NCI-H1930 (cell line): ENCODE measurements around the gene SAMD3.
"Not testable (repeated sequence)": the region's sequence is repeated elsewhere in the genome, so short reads cannot be mapped to it uniquely, and the experiment has no call there.

Experiments used
- DNase-seq, 2 experiments: peaks; one replicate each; lab custom pipeline; 2025; lab: John Stamatoyannopoulos, UW

Gene SAMD3

GRCh38 chr6:130207979-130208649, 14.6 kb downstream of the SAMD3 start:
- no peak for DNase-seq

- DNase-seq: no peak
Observed at GRCh38 chr6:130206479-130206878, 16.3 kb downstream of the SAMD3 start.

- DNase-seq: no peak
Observed at GRCh38 chr6:130204322-130204721, 18.4 kb downstream of the SAMD3 start.

- DNase-seq: no peak
Observed at GRCh38 chr6:130203370-130203769, 19.4 kb downstream of the SAMD3 start.

- no peak for DNase-seq
Observed at GRCh38 chr6:130202782-130203181, 20.0 kb downstream of the SAMD3 start.

- DNase-seq: no peak
Observed at GRCh38 chr6:130200020-130200419, 22.7 kb downstream of the SAMD3 start.

- no peak for DNase-seq
Observed at GRCh38 chr6:130198483-130199035, 24.2 kb downstream of the SAMD3 start.

GRCh38 chr6:130197816-130198482, 24.8 kb downstream of the SAMD3 start:
- DNase-seq: not testable (repeated sequence)

GRCh38 chr6:130194434-130194833, 28.3 kb downstream of the SAMD3 start:
- not testable (repeated sequence) for DNase-seq

- DNase-seq: no peak
Observed at GRCh38 chr6:130190701-130191690, 31.8 kb downstream of the SAMD3 start.

GRCh38 chr6:130189531-130190397, 33.0 kb downstream of the SAMD3 start:
- no peak for DNase-seq

GRCh38 chr6:130188207-130188899, 34.4 kb downstream of the SAMD3 start:
- no peak for DNase-seq

- no peak for DNase-seq
Observed at GRCh38 chr6:130187335-130188206, 35.2 kb downstream of the SAMD3 start.

- DNase-seq: no peak
Observed at GRCh38 chr6:130185658-130186057, 37.1 kb downstream of the SAMD3 start.

GRCh38 chr6:130183271-130184222, 39.2 kb downstream of the SAMD3 start:
- DNase-seq: no peak

GRCh38 chr6:130182466-130182865, 40.3 kb downstream of the SAMD3 start:
- no peak for DNase-seq

- no peak for DNase-seq
Observed at GRCh38 chr6:130178692-130179091, 44.1 kb downstream of the SAMD3 start.

- no peak for DNase-seq
Observed at GRCh38 chr6:130176378-130176777, 46.4 kb downstream of the SAMD3 start.
